OCI-LY1 (cell line): Measurements from ENCODE around the gene PDE3A.

Experiments
- H2AFZ ChIP-seq: fragments of 200-600 bp; sonication (generic), shearing (Covaris generic); 2 replicates; pipeline ENCODE4 v1.6.0; 2014; ENCODE audit warnings: antibody characterized with exemption, mild to moderate bottlenecking, low read length
- H3F3A ChIP-seq: fragments of 200-600 bp; sonication (generic), shearing (Covaris generic); 2 replicates; pipeline ENCODE4 v1.6.0; 2014; ENCODE audit warnings: mild to moderate bottlenecking, antibody characterized with exemption, low read length, moderate library complexity; ENCODE audit not compliant: insufficient read depth
- H3K27ac ChIP-seq: fragments of 200-600 bp; sonication (generic); 2 replicates; pipeline ENCODE4 v1.5.1; 2014; ENCODE audit warnings: low read length, mixed run types, mild to moderate bottlenecking, low read depth; ENCODE audit not compliant: poor library complexity, severe bottlenecking
- H3K27me3 ChIP-seq: fragments of 200-600 bp; sonication (generic); 2 replicates; pipeline ENCODE4 v1.6.0; 2014; ENCODE audit warnings: antibody characterized with exemption, mild to moderate bottlenecking, low read length, moderate library complexity; ENCODE audit not compliant: insufficient read depth
- H3K36me3 ChIP-seq: fragments of 200-600 bp; sonication (generic); 2 replicates; pipeline ENCODE4 v1.6.1; 2014; ENCODE audit warnings: mild to moderate bottlenecking, antibody characterized with exemption, low read length, moderate library complexity, mixed read lengths; ENCODE audit not compliant: insufficient read depth
- H3K4me1 ChIP-seq: fragments of 200-600 bp; sonication (generic); 2 replicates; pipeline ENCODE4 v1.5.1; 2014; ENCODE audit warnings: mild to moderate bottlenecking, low read length, moderate library complexity; ENCODE audit not compliant: insufficient read depth, severe bottlenecking
- H3K4me2 ChIP-seq: fragments of 200-600 bp; sonication (generic), shearing (Covaris generic); 2 replicates; pipeline ENCODE4 v1.6.1; 2014; ENCODE audit warnings: low read length
- H3K4me3 ChIP-seq: fragments of 200-600 bp; sonication (generic); 2 replicates; pipeline ENCODE4 v1.5.1; 2014; ENCODE audit warnings: low read length, low read depth, mild to moderate bottlenecking, mixed read lengths; ENCODE audit not compliant: poor library complexity, severe bottlenecking
- H3K79me2 ChIP-seq: fragments of 200-600 bp; shearing (Covaris generic); 2 replicates; pipeline ENCODE4 v1.6.1; 2016; ENCODE audit warnings: mixed run types, low read length, mixed read lengths; ENCODE audit not compliant: insufficient read depth
- H3K9ac ChIP-seq: fragments of 200-600 bp; sonication (generic), shearing (Covaris generic); 2 replicates; pipeline ENCODE4 v1.6.1; 2014; ENCODE audit warnings: mild to moderate bottlenecking, low read length, mixed read lengths
- H3K9me2 ChIP-seq: fragments of 200-600 bp; sonication (generic), shearing (Covaris generic); 2 replicates; pipeline ENCODE4 v1.6.1; 2014; ENCODE audit warnings: low read depth, mild to moderate bottlenecking, low read length, mixed read lengths
- H3K9me3 ChIP-seq: fragments of 200-600 bp; shearing (Covaris generic); 2 replicates; pipeline ENCODE4 v1.6.1; 2014; ENCODE audit warnings: low read length, mixed read lengths
- H4K20me1 ChIP-seq: fragments of 200-600 bp; sonication (generic), shearing (Covaris generic); 2 replicates; pipeline ENCODE4 v1.6.0; 2016; ENCODE audit warnings: mild to moderate bottlenecking, low read length; ENCODE audit not compliant: insufficient read depth
- CTCF ChIP-seq: fragments of 200-600 bp; sonication (generic), shearing (Covaris generic); IDR thresholded peaks from 2 replicates; pipeline ENCODE4 v1.5.1; 2017; ENCODE audit warnings: mild to moderate bottlenecking, antibody characterized with exemption, low read length, moderate library complexity, mixed read lengths
- EZH2 ChIP-seq: fragments of 200-600 bp; sonication (generic), shearing (Covaris generic); IDR thresholded peaks from 2 replicates; pipeline ENCODE4 v1.8.0; 2017; ENCODE audit warnings: borderline replicate concordance, mixed run types, mild to moderate bottlenecking, antibody characterized with exemption, low read length, moderate library complexity, mixed read lengths

PDE3A gene

DNA sequence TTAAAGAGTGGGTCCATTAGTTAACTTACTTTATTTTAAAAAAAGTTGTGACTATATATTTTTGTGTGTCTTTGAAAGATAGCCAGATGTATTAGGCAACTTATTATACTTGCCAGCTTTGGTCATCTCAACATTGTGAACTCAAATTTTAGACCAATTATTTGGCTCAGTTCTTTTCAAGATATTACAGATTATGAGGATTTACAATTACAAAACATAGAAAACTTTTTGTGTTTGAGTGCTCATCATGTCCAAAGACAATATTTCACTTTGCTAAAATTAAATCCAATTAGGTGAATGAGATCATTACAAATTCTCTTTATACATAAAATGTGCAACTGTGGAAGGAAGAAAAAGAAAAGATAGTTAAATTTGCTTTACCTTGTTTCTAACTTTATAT is 18.3 kb upstream of the PDE3A start:
- H3K27ac ChIP-seq, result no peak overlapping the region
- no peak for TF ChIP-seq CTCF
- TF ChIP-seq EZH2, result no peak
- H3K4me2 ChIP-seq, result no peak overlapping the region
- no peaks in the 10 kb centered on the region for H4K20me1 ChIP-seq
- no peak overlapping the region for H3K4me3 ChIP-seq
- no peaks in the 10 kb centered on the region for H3K79me2 ChIP-seq
- H3K9me3 ChIP-seq, result no peaks in the 10 kb centered on the region
- no peaks in the 10 kb centered on the region for H3K27me3 ChIP-seq
- H3K9ac ChIP-seq, result no peak overlapping the region
- no peaks in the 10 kb centered on the region for H3K9me2 ChIP-seq
- no peak overlapping the region for H2AFZ ChIP-seq
- H3F3A ChIP-seq, result no peaks in the 10 kb centered on the region
- H3K36me3 ChIP-seq, result no peaks in the 10 kb centered on the region
- H3K4me1 ChIP-seq, result no peaks in the 10 kb centered on the region

DNA sequence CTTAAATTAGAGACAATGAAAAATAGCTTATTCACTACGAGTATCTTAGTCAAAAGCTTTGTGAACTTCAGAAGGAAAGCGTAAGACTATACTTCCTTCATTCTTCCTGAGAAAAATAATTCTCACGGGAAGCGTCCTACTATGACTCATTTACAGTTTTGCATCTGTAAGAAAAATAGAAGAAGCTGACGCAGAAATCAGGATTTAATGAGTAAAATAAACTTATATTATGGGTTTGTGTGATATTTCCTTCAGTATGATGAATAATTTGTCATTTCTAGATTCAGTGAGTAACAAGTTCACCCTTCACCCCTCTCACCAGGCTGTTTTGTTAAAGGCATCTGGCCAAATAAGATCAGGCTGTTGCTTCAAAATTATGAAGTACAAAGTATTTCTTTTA is 17.8 kb upstream of the PDE3A start:
- Histone ChIP-seq H4K20me1 (no peaks in the 10 kb centered on the region), H2AFZ (no peak overlapping the region), H3K4me3 (no peak overlapping the region), H3K27ac (no peak overlapping the region), H3K79me2 (no peaks in the 10 kb centered on the region), H3K36me3 (no peaks in the 10 kb centered on the region), H3K4me1 (no peaks in the 10 kb centered on the region), H3K9me3 (no peaks in the 10 kb centered on the region), H3K4me2 (no peak overlapping the region), H3F3A (no peaks in the 10 kb centered on the region), H3K27me3 (no peaks in the 10 kb centered on the region), H3K9me2 (no peaks in the 10 kb centered on the region), H3K9ac (no peak overlapping the region)
- TF ChIP-seq EZH2 (no peak), CTCF (no peak)

GRCh38 chr12:20351406-20351805 is 16.9 kb upstream of the PDE3A start:
- H3K4me1 ChIP-seq, result no peaks in the 10 kb centered on the region
- no peak overlapping the region for H2AFZ ChIP-seq
- H3K36me3 ChIP-seq, result no peaks in the 10 kb centered on the region
- TF ChIP-seq EZH2 (no peak), CTCF (no peak)
- H3K27me3 ChIP-seq, result no peaks in the 10 kb centered on the region
- H3K9ac ChIP-seq, result no peak overlapping the region
- H3K27ac ChIP-seq, result no peak overlapping the region
- no peaks in the 10 kb centered on the region for H4K20me1 ChIP-seq
- H3K4me3 ChIP-seq, result no peak overlapping the region
- H3K79me2 ChIP-seq, result no peaks in the 10 kb centered on the region
- H3K9me2 ChIP-seq, result no peaks in the 10 kb centered on the region
- H3F3A ChIP-seq, result no peaks in the 10 kb centered on the region
- no peak overlapping the region for H3K4me2 ChIP-seq
- no peaks in the 10 kb centered on the region for H3K9me3 ChIP-seq
